Ovary (tissue), 3 donors: Measurements from ENCODE around the gene DDIT3.

Source experiments
- CTCF ChIP-seq, 3 donors: fragments of 450-650 bp in 2 of 3; fragments of 200-600 bp in 1 of 3; IDR thresholded peaks; one replicate each; pipeline versions ENCODE4 v1.5.1 to v1.8.0; 2016 to 2022; ENCODE audit warnings: antibody characterized with exemption in 3 of 3, mild to moderate bottlenecking in 1 of 3
- EP300 ChIP-seq: sonication (generic); formaldehyde crosslinking; IDR thresholded peaks from one replicate; pipeline ENCODE4 v1.6.1; 2017; ENCODE audit warnings: antibody characterized with exemption
- donor health status: DM: no; HTN: no; CAD: no.

GRCh38 chr12:57521525-57522010 is 1.3 kb upstream of the DDIT3 start:
- TF ChIP-seq CTCF (IDR thresholded peaks at IDR 0.05), result peak in 1 of 3 donors; percentile 1
- TF ChIP-seq EP300, result no peak
